NCI-H1694 (cell line): ENCODE measurements around the gene CNTF.

Experiments
- DNase-seq: peaks from one replicate; lab custom pipeline; 2025; lab: John Stamatoyannopoulos, UW

Gene CNTF

DNA sequence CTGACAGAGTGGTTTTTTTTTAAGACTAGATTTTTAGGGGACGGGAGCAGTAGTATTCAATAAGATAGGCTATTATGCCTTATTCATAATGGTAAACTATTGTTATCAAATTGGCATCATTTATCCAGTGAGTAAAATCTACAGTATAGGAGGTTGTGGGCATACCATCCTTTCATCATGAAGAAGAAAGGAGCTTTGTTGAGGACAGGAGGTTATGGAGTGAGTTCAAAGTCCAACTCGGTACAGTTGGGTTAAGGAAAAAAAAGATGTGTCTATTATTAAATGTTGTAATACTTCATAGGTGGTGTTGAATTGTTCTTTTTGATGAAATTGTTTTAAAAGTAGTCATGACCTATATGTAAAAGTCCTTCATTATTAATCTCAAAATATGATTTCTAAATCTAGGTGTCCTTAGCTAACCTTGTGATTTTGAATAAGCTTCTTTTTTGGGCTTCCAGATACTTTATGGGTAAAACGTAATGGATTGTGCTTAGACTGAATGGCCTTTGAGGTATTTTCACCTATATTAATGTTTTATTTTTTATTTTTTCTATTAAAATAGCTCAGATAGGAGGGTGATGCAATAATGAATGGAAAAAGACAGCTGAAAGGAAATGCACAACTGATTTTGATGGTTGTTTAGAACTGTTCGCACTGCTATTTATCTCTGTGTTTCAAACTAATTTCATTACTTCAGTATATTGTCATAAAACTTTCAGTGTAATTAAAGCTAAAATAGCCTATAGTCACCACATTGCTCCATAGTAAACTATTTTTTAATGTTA is 15.3 kb upstream of the CNTF start:
- no peak for DNase-seq

GRCh38 chr11:58608331-58608730 is 14.1 kb upstream of the CNTF start:
- no peak for DNase-seq

- DNase-seq, result no peak
These were observed 12.7 kb upstream of the CNTF start for GRCh38 chr11:58609723-58610122.

GRCh38 chr11:58613228-58613627 is 9.2 kb upstream of the CNTF start:
- DNase-seq, result no peak

- no peak for DNase-seq
These were observed 6.9 kb upstream of the CNTF start for GRCh38 chr11:58615559-58615958.

DNA sequence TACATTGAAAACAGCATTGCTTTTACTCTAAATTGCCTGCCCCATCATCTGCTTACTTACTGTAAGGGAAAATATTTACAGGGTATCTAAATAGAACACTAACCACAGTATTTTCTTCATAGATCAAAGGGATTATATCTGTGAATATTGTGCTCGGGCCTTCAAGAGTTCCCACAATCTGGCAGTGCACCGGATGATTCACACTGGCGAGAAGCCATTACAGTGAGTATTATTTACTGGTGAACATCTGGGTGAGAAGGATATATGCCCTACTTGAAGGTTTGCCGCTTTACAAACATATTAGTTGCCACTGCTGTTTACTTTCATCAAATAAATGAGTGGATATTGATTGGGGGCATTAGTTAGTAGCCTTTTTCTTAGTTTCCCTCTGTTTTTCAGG is 5.9 kb upstream of the CNTF start:
- no peak for DNase-seq

DNA sequence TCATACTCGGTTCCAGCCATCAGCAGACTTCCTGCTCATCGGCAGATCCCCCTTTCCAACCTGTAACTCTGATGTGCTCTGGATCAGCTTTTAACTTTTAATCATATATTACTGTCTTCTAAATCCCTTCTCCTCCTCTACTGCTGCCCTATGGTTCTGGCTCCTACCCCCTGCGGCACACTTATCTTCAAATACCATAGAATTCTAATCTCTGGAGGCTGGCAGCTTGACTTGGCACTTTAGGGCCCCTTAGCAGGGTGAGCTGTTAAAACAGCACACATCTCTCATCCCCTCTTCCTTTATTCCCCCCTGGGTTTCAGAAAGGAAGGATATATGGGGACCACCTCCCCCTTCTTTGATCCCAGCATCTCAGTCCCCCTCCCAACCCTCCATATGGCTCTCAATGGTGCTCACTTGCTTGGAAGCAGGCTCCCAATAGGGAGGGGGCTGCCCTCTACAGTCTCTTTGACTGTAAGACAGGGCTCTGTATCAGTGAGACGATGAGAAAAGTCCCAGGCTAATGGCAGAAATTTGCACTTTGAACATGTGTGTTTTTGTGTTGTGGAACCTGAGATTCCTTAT is 4.4 kb upstream of the CNTF start:
- DNase-seq, result no peak

GRCh38 chr11:58621586-58622262 is 741 bp upstream of the CNTF start:
- DNase-seq, result no peak

DNA sequence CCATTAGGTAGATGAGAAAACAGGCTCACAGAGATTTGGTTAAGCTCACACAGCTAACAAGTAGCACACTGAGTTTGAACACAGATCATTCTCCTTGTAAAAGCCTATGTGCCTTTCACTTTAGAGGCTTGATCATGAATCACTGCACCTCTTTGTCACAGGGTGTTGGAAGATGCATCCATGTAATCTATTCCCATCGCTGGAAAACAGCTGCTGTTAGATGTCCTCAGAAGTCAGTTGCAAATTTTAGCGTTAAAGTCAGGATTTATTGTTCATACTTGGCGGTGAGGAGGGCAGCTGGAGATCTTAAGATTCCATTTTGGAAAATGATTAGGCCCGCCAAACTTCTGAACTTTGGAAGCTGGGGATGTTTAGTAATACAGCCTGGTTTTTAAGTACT is 2.6 kb downstream of the CNTF start:
- no peak for DNase-seq

DNA sequence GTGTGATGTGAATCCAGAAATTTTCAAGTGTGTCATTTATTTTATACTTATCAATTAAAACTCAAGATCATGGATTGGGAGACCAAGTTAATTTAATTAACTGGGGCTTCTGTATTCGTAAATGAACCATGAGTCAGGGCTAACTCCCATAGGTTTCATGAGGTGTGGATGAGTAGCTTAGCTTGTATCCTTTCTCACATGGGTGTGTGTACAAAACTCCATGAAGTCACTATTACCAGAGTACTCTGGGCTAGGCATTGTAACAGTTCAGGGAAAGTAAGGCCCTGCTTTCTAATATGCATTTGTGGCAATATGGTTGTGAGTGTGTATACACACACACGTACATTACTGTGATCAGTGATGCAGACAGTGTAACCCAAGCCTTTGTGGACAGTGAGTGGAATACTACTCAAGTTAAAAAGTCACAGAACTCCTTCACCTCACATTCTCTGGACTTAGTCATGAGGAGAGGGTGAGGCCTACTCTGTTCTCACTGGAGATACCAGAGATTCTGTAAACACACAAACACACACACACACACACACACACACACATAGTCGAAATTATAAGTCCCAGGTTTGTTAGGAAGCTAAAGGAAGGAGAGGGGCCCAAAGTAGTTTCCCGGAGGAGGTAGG is 3.5 kb downstream of the CNTF start:
- no peak for DNase-seq

DNA sequence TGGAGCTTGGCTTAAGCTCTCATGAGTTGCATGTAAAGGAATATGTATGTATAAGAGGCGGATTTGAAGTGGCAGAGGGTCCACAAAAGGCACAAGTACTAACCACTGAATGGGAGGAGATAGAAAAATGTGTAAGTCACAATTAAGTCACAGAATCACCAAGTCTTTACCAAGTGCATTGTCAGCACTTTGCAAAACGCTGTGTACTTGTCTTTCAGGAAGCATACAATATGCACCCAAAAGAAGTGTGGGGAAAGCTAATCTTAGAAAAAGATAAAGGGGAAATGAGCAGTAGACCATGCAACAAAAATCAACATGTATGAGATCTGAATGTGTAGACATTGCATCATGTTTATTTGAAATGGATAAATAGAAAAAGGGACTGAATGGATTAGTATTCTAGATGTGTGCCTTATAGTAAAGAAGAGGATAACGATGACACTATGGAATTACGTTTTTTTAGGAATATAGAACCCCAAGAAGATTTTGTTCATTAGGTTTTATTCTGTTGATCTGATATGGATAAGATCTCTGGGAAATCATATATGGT is 4.5 kb downstream of the CNTF start:
- DNase-seq, result no peak

- DNase-seq, result no peak
These were observed 6.0 kb downstream of the CNTF start for GRCh38 chr11:58628446-58628845.

DNA sequence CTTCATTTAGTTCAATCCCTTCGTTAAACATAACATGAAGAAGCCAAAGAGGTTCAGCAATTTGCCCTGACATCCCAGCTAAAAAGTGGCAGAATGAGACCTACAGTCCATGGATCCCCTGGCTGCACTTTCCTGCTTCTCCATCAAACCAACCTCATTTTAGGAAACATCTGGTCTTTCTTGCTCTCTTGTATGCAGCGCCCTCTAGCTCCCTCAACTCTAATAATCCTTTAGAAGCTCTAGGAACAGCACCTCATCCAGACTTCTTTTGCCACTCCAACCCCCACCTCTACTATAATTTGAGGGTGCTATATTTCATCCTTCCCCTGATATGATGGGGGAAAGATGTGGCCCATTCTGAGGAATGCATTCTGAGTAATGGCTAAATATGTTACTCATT is 7.4 kb downstream of the CNTF start:
- peak; percentile 32 for DNase-seq

DNA sequence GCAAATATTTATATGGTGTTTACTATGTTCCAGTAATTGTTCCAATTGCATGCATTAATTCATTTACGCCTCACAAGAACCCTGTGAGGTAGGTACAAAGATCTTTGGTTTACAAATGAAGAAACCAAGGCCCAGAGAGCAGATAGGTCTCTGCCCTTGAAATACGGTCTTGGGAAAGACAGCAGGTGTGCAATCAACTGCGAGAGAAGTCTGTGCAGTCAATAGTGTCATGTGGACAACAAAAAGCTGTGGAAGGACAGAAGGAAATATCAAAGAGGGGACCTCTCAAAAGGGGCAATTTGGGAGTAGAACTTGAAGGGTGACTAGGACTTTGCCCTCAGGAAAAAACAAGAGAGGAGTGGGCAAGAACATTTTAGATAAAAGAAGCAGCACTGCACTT is 8.9 kb downstream of the CNTF start:
- DNase-seq, result no peak

GRCh38 chr11:58632510-58632909 is 10.0 kb downstream of the CNTF start:
- no peak for DNase-seq

DNA sequence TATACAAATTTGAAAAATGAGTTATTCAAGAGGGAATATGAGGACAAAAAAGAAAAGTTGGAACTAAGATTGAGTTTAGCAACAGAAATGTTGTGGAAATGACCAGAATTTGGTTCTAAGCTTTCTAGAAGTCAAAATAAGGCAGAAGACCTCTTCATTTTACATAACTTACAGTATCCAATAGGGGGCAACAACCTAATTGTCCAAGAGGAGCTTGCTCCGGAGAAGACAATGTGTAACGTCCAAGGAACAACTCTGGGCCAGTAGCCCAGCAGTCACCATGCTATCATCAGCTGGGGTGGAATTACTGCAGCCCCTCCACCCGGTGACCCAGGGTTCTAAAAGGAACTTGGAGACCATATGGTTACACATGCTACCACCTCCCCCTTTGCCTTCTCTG is 14.1 kb downstream of the CNTF start:
- no peak for DNase-seq

DNA sequence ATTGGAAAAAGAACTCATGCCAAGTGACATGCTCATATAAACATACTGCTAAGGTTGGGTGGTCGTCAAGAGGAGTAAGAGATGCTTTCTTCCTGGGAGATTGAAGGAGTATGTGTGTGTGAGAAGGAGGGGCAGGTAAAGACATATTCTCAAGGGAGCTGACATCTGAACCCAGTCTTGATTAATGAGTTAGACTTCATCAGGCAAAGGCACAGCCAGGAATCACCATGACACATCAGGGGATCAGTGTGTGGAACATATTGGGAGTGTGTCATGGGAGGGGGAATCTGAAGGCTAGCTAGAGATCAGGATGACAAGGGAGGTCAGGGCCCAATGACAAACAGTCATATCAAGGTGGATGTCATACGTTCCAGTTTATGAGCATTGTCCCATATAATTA is 14.9 kb downstream of the CNTF start:
- no peak for DNase-seq

- DNase-seq, result no peak
These were observed 16.6 kb downstream of the CNTF start for GRCh38 chr11:58639103-58639502.

GRCh38 chr11:58639669-58640068 is 17.2 kb downstream of the CNTF start:
- DNase-seq, result no peak

- DNase-seq, result no peak
These were observed 18.0 kb downstream of the CNTF start for GRCh38 chr11:58640386-58641023.

DNA sequence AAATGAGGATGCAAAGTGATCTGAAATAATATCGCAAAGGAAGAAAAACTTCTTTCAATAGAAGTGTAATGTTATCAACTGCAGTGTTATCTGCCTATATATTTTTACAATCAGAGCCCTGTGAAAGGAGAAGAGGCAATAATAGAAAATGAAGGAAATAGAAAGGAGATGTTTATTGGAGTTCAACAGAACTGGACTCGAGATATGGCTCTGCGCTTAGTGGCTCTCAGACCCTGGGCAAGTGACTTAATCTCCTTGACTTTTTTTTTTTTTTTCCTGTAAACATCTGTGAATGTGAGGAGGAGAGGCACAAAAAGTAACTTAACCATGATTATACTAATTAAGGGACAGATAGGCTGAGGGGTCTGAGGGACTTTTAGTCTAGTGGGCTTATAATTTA is 18.9 kb downstream of the CNTF start:
- DNase-seq, result no peak
